H1 (cell line): Measurements from ENCODE around the gene PIGH. TPM values are rescaled to one million over a fixed set of nuclear protein-coding genes. Genes with fewer than 3 reads are reported as not detected.

Experiments used
- BRCA1 ChIP-seq: IDR thresholded peaks from 2 replicates; pipeline ENCODE4 v1.6.1; 2012; ENCODE audit warnings: low read depth, low read length, improper control_type of control experiment
- EP300 ChIP-seq, 2 experiments: IDR thresholded peaks; 1 replicate in 1 of 2; 2 replicates in 1 of 2; pipeline ENCODE4 v1.6.1; 2011 to 2012; ENCODE audit warnings: low read depth in 2 of 2, low read length in 2 of 2, mild to moderate bottlenecking in 2 of 2, borderline replicate concordance in 1 of 2, inconsistent platforms in 1 of 2, moderate library complexity in 1 of 2
- HDAC2 ChIP-seq, 2 experiments: fragments of 300-600 bp in 1 of 2; sonication (generic) in 1 of 2; IDR thresholded peaks; 2 replicates each; pipeline ENCODE4 v1.6.1; 2011 to 2012; ENCODE audit warnings: low read depth in 2 of 2, low read length in 2 of 2, mild to moderate bottlenecking in 2 of 2, moderate library complexity in 2 of 2, borderline replicate concordance in 1 of 2, inconsistent platforms in 1 of 2
- SAP30 ChIP-seq: fragments of 300-600 bp; sonication (generic); IDR thresholded peaks from 2 replicates; pipeline ENCODE4 v1.7.1; 2012; ENCODE audit warnings: low read length, moderate library complexity, mild to moderate bottlenecking, inconsistent platforms; ENCODE audit not compliant: insufficient read depth, insufficient replicate concordance
- TBP ChIP-seq: IDR thresholded peaks from 2 replicates; pipeline ENCODE4 v1.6.1; 2011; ENCODE audit warnings: low read depth, low read length, improper control_type of control experiment
- ZNF274 ChIP-seq: IDR thresholded peaks from 2 replicates; pipeline ENCODE4 v1.7.0; 2012; ENCODE audit warnings: low read length, borderline replicate concordance; ENCODE audit errors: extremely low read depth
- polyA plus RNA-seq, 7 experiments: library from polyadenylated mRNA; depleted of rRNA in 3 of 7; stranded (reverse) in 5 of 7; unstranded in 2 of 7; fragments of >200 nt in 5 of 7; fragments of 200-250 nt in 2 of 7; gene quantifications; 1 replicate in 5 of 7; 2 replicates in 1 of 7; 4 replicates in 1 of 7; pipeline versions ENCODE4 v1.2.1 to v1.2.3, GENCODE V29; 2011 to 2013; ENCODE audit warnings: missing spikeins in 2 of 7, mixed read lengths in 2 of 7
- total RNA-seq: library from RNA; stranded (reverse); fragmentation: NEBNext Ultra II Directional; extraction: Animal tissue kit (Norgen Biotek cat#: 25700); gene quantifications from 2 replicates; pipeline ENCODE4 v1.2.1, GENCODE V29; 2021

The PIGH gene
- total and polyA plus RNA-seq, 2 of the 8 experiments (the other 6 are each of a cell fraction or from before 2014, with no cell fraction given): 7.2 to 8.6 TPM

- no peak for TF ChIP-seq ZNF274
- no peak for TF ChIP-seq TBP
- no peak for TF ChIP-seq SAP30
- TF ChIP-seq EP300 (IDR thresholded peaks at IDR 0.05; ENCODE audit: borderline replicate concordance in 1 of 2, low read depth in 2 of 2, low read length in 2 of 2): no peak
- no peak for TF ChIP-seq HDAC2 (IDR thresholded peaks at IDR 0.05; ENCODE audit: borderline replicate concordance in 1 of 2, low read depth in 2 of 2, low read length in 2 of 2)
- TF ChIP-seq BRCA1: no peak
- TF ChIP-seq, all 59 proteins: peak for 0
Observed at GRCh38 chr14:67551123-67551522, 48.9 kb downstream of the PIGH start (continued).
